Inferior parietal cortex (tissue), 1 donor: ENCODE results near the gene ZBP1.

Source experiments
- DNase-seq: peaks from one replicate; pipeline ENCODE4 v3.0.0-alpha.2; 2016; ENCODE audit errors: extremely low spot score

Gene ZBP1

GRCh38 chr20:57658833-57659516, 38.7 kb upstream of the ZBP1 start:
- DNase-seq, result no peak

GRCh38 chr20:57658447-57658832, 38.2 kb upstream of the ZBP1 start:
- no peak for DNase-seq

- no peak for DNase-seq
Measured at GRCh38 chr20:57657535-57658446, 37.6 kb upstream of the ZBP1 start.

- DNase-seq, result no peak
Measured at GRCh38 chr20:57656821-57657534, 36.8 kb upstream of the ZBP1 start.

GRCh38 chr20:57656252-57656820, 36.1 kb upstream of the ZBP1 start:
- no peak for DNase-seq

GRCh38 chr20:57655809-57656155, 35.6 kb upstream of the ZBP1 start:
- no peak for DNase-seq

- DNase-seq, result no peak
Measured at GRCh38 chr20:57654998-57655808, 35.0 kb upstream of the ZBP1 start.

GRCh38 chr20:57654363-57654997, 34.3 kb upstream of the ZBP1 start:
- DNase-seq, result peak; percentile 72

- DNase-seq, result no peak
Measured at GRCh38 chr20:57653910-57654309, 33.7 kb upstream of the ZBP1 start.

GRCh38 chr20:57653546-57653900, 33.3 kb upstream of the ZBP1 start:
- DNase-seq, result no peak

GRCh38 chr20:57652606-57653545, 32.6 kb upstream of the ZBP1 start:
- DNase-seq, result no peak

GRCh38 chr20:57651881-57652605, 31.8 kb upstream of the ZBP1 start:
- DNase-seq, result no peak

- DNase-seq, result no peak
Measured at GRCh38 chr20:57650756-57651483, 30.7 kb upstream of the ZBP1 start.

GRCh38 chr20:57650266-57650665, 30.0 kb upstream of the ZBP1 start:
- no peak for DNase-seq

- no peak for DNase-seq
Measured at GRCh38 chr20:57649617-57650015, 29.4 kb upstream of the ZBP1 start.

- DNase-seq, result no peak
Measured at GRCh38 chr20:57648878-57649616, 28.8 kb upstream of the ZBP1 start.

GRCh38 chr20:57647933-57648785, 27.9 kb upstream of the ZBP1 start:
- DNase-seq, result no peak
